22Rv1 (cell line): Measurements from ENCODE around the gene ITPR1.

Experiments
- CTCF ChIP-seq: fragments of 450-650 bp; IDR thresholded peaks from 2 replicates; pipeline ENCODE4 v1.5.1; 2017; ENCODE audit warnings: mild to moderate bottlenecking
- ZFX ChIP-seq: fragments of 450-650 bp; IDR thresholded peaks from 2 replicates; pipeline ENCODE4 v1.6.1; 2017; ENCODE audit warnings: antibody characterized with exemption, borderline replicate concordance

GRCh38 chr3:4895838-4896237, 402.7 kb downstream of the ITPR1 start:
- TF ChIP-seq CTCF (no peak), ZFX (no peak)
